Thoracic aorta (tissue), 2 donors: ENCODE results near the gene PADI3. TPM values are rescaled to one million over a fixed set of nuclear protein-coding genes. Genes with fewer than 3 reads are reported as not detected.

ENCODE experiments used
- ATAC-seq: fragments of 150-250 bp; one replicate; pipeline ENCODE4 v1.8.0; 2017; ENCODE audit warnings: low read depth; ENCODE audit not compliant: insufficient number of reproducible peaks, low FRiP score
- DNase-seq: peaks from one replicate; pipeline ENCODE4 v3.0.0-alpha.2; 2020; ENCODE audit warnings: low spot score
- H3K27ac ChIP-seq, 2 donors: fragments of 200-600 bp; sonication (generic); 1 replicate in 1 of 2; 2 replicates in 1 of 2; pipeline ENCODE4 v1.5.1; 2016; ENCODE audit warnings: mild to moderate bottlenecking in 2 of 2, moderate library complexity in 2 of 2
- H3K27me3 ChIP-seq: fragments of 200-600 bp; sonication (generic); replicated peaks from 2 replicates; pipeline ENCODE4 v1.6.0; 2016; ENCODE audit warnings: mild to moderate bottlenecking; ENCODE audit not compliant: insufficient read depth
- H3K36me3 ChIP-seq: fragments of 200-600 bp; sonication (generic); one replicate; pipeline ENCODE4 v1.5.1; 2016
- H3K4me1 ChIP-seq, 2 donors: fragments of 200-600 bp; sonication (generic); 1 replicate in 1 of 2; 2 replicates in 1 of 2; pipeline versions ENCODE4 v1.5.1 to v1.6.0; 2016; ENCODE audit warnings: low read depth in 2 of 2, mild to moderate bottlenecking in 1 of 2; ENCODE audit not compliant: control insufficient read depth in 1 of 2
- H3K4me3 ChIP-seq: fragments of 200-600 bp; sonication (generic); 2 replicates; pipeline ENCODE4 v1.5.1; 2016; ENCODE audit warnings: mild to moderate bottlenecking
- H3K9me3 ChIP-seq: fragments of 200-600 bp; sonication (generic); 2 replicates; pipeline ENCODE4 v1.5.1; 2016
- CTCF ChIP-seq: fragments of 200-600 bp; sonication (generic); IDR thresholded peaks from one replicate; pipeline ENCODE4 v1.5.1; 2019; ENCODE audit warnings: antibody characterized with exemption
- total RNA-seq, 2 donors: library from RNA; depleted of rRNA; stranded (reverse); fragments of >200 nt; gene quantifications; one replicate each; pipeline versions ENCODE4 v1.1.0 to v1.2.3, GENCODE V29; 2016

Gene PADI3
- total RNA-seq, 2 donors from 2014 or later: not detected

GRCh38 chr1:17228619-17229018 lies 20.3 kb upstream of the PADI3 start:
- Histone ChIP-seq H3K36me3 (no peaks in the 10 kb centered on the region), H3K27ac (no peak overlapping the region), H3K27me3 (no peaks in the 10 kb centered on the region), H3K9me3 (no peaks in the 10 kb centered on the region), H3K4me3 (no peak overlapping the region), H3K4me1 (peaks cover 0 to 3% of the 10 kb centered on the region in 2 donors)
- TF ChIP-seq CTCF: no peak
- no peak for ATAC-seq
- no peak for DNase-seq

GRCh38 chr1:17229379-17229778 lies 19.5 kb upstream of the PADI3 start:
- Histone ChIP-seq H3K27me3 (no peaks in the 10 kb centered on the region), H3K9me3 (no peaks in the 10 kb centered on the region), H3K27ac (no peak overlapping the region), H3K36me3 (no peaks in the 10 kb centered on the region), H3K4me3 (no peak overlapping the region), H3K4me1 (peaks cover 0 to 8% of the 10 kb centered on the region in 2 donors)
- ATAC-seq (no peak), DNase-seq (no peak)
- TF ChIP-seq CTCF: no peak

GRCh38 chr1:17230106-17230505 lies 18.8 kb upstream of the PADI3 start:
- Histone ChIP-seq H3K4me1 (peaks cover 0 to 8% of the 10 kb centered on the region in 2 donors), H3K4me3 (no peak overlapping the region), H3K36me3 (no peaks in the 10 kb centered on the region), H3K9me3 (no peaks in the 10 kb centered on the region), H3K27ac (no peak overlapping the region), H3K27me3 (no peaks in the 10 kb centered on the region)
- no peak for ATAC-seq
- no peak for DNase-seq
- no peak for TF ChIP-seq CTCF

GRCh38 chr1:17230671-17231310 lies 18.1 kb upstream of the PADI3 start:
- Histone ChIP-seq H3K4me1 (peaks cover 0 to 8% of the 10 kb centered on the region in 2 donors), H3K4me3 (no peak overlapping the region), H3K27me3 (no peaks in the 10 kb centered on the region), H3K9me3 (no peaks in the 10 kb centered on the region), H3K27ac (no peak overlapping the region), H3K36me3 (no peaks in the 10 kb centered on the region)
- no peak for TF ChIP-seq CTCF
- DNase-seq (no peak), ATAC-seq (no peak)

- H3K27ac ChIP-seq: no peak overlapping the region
- DNase-seq (no peak), ATAC-seq (no peak)
- H3K27me3 ChIP-seq: no peaks in the 10 kb centered on the region
- no peaks in the 10 kb centered on the region for H3K9me3 ChIP-seq
- no peak for TF ChIP-seq CTCF
- H3K4me1 ChIP-seq: peaks cover 0 to 8% of the 10 kb centered on the region in 2 donors
- no peak overlapping the region for H3K4me3 ChIP-seq
- no peaks in the 10 kb centered on the region for H3K36me3 ChIP-seq
Measured at GRCh38 chr1:17232759-17233661, 15.9 kb upstream of the PADI3 start.
